ENCODE measurements around the gene XPO4. TPM values are rescaled to one million over a fixed set of nuclear protein-coding genes. Genes with fewer than 3 reads are reported as not detected.
A peak's percentile ranks its signal among the peaks of the same experiment; 100 is the strongest.

Gene XPO4
- total RNA-seq, 1 donor from 2014 or later, result 11.5 TPM

DNA sequence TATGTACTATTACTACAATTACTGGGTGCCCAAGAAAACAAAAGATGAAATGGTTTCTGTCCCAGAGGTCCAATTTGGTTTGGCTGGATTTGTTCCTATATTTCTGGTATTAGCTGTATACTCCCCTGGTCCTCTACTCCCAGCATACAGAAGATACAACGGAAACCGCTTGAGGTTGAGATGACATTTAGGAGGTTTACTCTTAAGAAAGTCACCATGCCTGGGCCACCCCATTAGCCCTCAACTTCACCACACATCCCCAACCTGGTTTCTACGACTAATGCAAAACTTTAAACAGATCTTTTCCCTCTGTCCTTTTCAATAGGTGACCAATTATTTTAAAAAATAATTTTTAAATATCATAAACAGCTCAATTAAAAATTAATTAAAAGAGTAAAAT, 82.8 kb downstream of the XPO4 start:
- no peaks in the 10 kb centered on the region for H3K27me3 Mint-ChIP-seq (ENCODE audit: low read depth)
- H3K4me3 Mint-ChIP-seq (ENCODE audit: unreplicated experiment), result no peak overlapping the region
- peaks cover 4% of the 10 kb centered on the region for H3K36me3 Mint-ChIP-seq (ENCODE audit: low read depth)
- TF ChIP-seq, protein P1, sequence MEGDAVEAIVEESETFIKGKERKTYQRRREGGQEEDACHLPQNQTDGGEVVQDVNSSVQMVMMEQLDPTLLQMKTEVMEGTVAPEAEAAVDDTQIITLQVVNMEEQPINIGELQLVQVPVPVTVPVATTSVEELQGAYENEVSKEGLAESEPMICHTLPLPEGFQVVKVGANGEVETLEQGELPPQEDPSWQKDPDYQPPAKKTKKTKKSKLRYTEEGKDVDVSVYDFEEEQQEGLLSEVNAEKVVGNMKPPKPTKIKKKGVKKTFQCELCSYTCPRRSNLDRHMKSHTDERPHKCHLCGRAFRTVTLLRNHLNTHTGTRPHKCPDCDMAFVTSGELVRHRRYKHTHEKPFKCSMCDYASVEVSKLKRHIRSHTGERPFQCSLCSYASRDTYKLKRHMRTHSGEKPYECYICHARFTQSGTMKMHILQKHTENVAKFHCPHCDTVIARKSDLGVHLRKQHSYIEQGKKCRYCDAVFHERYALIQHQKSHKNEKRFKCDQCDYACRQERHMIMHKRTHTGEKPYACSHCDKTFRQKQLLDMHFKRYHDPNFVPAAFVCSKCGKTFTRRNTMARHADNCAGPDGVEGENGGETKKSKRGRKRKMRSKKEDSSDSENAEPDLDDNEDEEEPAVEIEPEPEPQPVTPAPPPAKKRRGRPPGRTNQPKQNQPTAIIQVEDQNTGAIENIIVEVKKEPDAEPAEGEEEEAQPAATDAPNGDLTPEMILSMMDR (IDR thresholded peaks at IDR 0.05), result no peak
- DNase-seq (ENCODE audit: low spot score), result no peak
- H3K4me1 Mint-ChIP-seq (ENCODE audit: low read depth), result peaks cover 41% of the 10 kb centered on the region
- H3K9me3 Mint-ChIP-seq (ENCODE audit: low read depth), result no peaks in the 10 kb centered on the region
- H3K27ac Mint-ChIP-seq (ENCODE audit: unreplicated experiment), result no peak overlapping the region

DNA sequence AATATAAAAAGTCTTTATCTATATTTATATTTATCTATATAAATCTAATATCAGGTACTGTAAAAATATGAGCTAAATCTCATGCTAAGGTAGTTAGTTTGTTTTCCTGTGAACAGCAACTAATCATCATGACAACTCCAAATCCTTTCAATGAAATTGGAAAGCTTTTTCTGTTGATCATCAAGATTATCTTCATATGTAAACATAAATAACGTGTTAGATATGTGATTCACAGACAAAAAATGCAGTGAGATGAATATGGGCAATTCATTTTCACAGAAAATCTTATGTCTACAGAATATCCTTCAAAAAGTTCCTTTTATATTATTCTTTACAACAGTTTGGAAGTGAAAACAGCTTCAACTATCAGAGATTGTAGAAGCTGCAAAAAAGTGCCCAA, 87.1 kb downstream of the XPO4 start:
- DNase-seq (ENCODE audit: low spot score), result no peak

GRCh38 chr13:20814224-20814910, 88.2 kb downstream of the XPO4 start:
- TF ChIP-seq, protein P1 (IDR thresholded peaks at IDR 0.05), result no peak
- H3K36me3 Mint-ChIP-seq (ENCODE audit: low read depth), result no peaks in the 10 kb centered on the region
- no peak overlapping the region for H3K4me3 Mint-ChIP-seq (ENCODE audit: unreplicated experiment)
- H3K27ac Mint-ChIP-seq (ENCODE audit: unreplicated experiment), result peak overlapping the region; percentile 75
- H3K9me3 Mint-ChIP-seq (ENCODE audit: low read depth), result no peaks in the 10 kb centered on the region
- no peak for DNase-seq (ENCODE audit: low spot score)
- H3K4me1 Mint-ChIP-seq (ENCODE audit: low read depth), result peaks cover 63% of the 10 kb centered on the region
- no peaks in the 10 kb centered on the region for H3K27me3 Mint-ChIP-seq (ENCODE audit: low read depth)

More for the DNA sequence above, 87.1 kb downstream of the XPO4 start:
- Mint-ChIP-seq H3K9me3 (ENCODE audit: low read depth) (no peaks in the 10 kb centered on the region), H3K36me3 (ENCODE audit: low read depth) (no peaks in the 10 kb centered on the region), H3K4me1 (ENCODE audit: low read depth) (peaks cover 62% of the 10 kb centered on the region), H3K27me3 (ENCODE audit: low read depth) (no peaks in the 10 kb centered on the region), H3K27ac (ENCODE audit: unreplicated experiment) (peak overlapping the region; percentile 81), H3K4me3 (ENCODE audit: unreplicated experiment) (no peak overlapping the region)
- TF ChIP-seq, protein P1 (IDR thresholded peaks at IDR 0.05), result no peak

DNA sequence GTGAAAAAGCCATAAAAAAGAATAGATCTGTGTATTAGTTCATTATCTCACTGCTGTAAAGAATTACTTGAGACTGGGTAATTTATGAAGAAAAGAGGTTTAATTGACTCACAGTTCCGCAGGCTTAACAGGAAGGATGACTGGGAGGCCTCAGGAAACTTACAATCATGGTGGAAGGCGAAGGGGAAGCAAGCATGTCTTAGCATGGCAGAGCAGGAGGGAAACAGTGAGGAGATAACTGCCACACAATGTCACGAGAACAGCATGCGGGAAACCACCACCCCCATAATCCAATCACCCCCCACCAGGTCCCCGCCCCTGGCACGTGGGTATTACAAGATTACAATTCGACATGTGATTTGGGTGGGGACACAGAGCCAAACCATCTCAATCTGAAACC, 89.7 kb downstream of the XPO4 start:
- H3K27ac Mint-ChIP-seq (ENCODE audit: unreplicated experiment), result peak overlapping the region; percentile 75
- DNase-seq (ENCODE audit: low spot score), result no peak
- peaks cover 58% of the 10 kb centered on the region for H3K4me1 Mint-ChIP-seq (ENCODE audit: low read depth)
- no peak overlapping the region for H3K4me3 Mint-ChIP-seq (ENCODE audit: unreplicated experiment)
- H3K27me3 Mint-ChIP-seq (ENCODE audit: low read depth), result no peaks in the 10 kb centered on the region
- TF ChIP-seq, protein P1 (IDR thresholded peaks at IDR 0.05), result no peak
- peaks cover 7% of the 10 kb centered on the region for H3K36me3 Mint-ChIP-seq (ENCODE audit: low read depth)
- no peaks in the 10 kb centered on the region for H3K9me3 Mint-ChIP-seq (ENCODE audit: low read depth)

- H3K4me3 Mint-ChIP-seq (ENCODE audit: unreplicated experiment), result no peak overlapping the region
- H3K27me3 Mint-ChIP-seq (ENCODE audit: low read depth), result no peaks in the 10 kb centered on the region
- peaks cover 10% of the 10 kb centered on the region for H3K36me3 Mint-ChIP-seq (ENCODE audit: low read depth)
- TF ChIP-seq, protein P1 (IDR thresholded peaks at IDR 0.05), result no peak
- no peak for DNase-seq (ENCODE audit: low spot score)
- H3K9me3 Mint-ChIP-seq (ENCODE audit: low read depth), result no peaks in the 10 kb centered on the region
- peaks cover 42% of the 10 kb centered on the region for H3K4me1 Mint-ChIP-seq (ENCODE audit: low read depth)
- no peak overlapping the region for H3K27ac Mint-ChIP-seq (ENCODE audit: unreplicated experiment)
These were observed 91.7 kb downstream of the XPO4 start for GRCh38 chr13:20810808-20811207.

Data from chondrocyte (in vitro differentiated cells).